HG02623 (cell line): ENCODE measurements around the gene ZNF184.

ENCODE experiments used
- ATAC-seq: cut with Tn5 transposase; IDR thresholded peaks from one replicate; pipeline ENCODE4 v1.9.1; 2021; ENCODE audit warnings: moderate library complexity; ENCODE audit not compliant: unreplicated experiment

The ZNF184 gene

GRCh38 chr6:27472617-27473400 lies at the start of gene ZNF184:
TSS of gene ZNF184 (minus strand) at chr6:27473105. CDS start at chr6:27472294, 811 bp downstream.
- peak; percentile 88 for ATAC-seq

- ATAC-seq = peak; percentile 58
Measured at GRCh38 chr6:27518881-27519795, 46.2 kb upstream of the ZNF184 start.

- ATAC-seq = no peak
Measured at GRCh38 chr6:27517928-27518787, 45.3 kb upstream of the ZNF184 start.

GRCh38 chr6:27517238-27517637 lies 44.3 kb upstream of the ZNF184 start:
- no peak for ATAC-seq

GRCh38 chr6:27514906-27515495 lies 42.1 kb upstream of the ZNF184 start:
- no peak for ATAC-seq

GRCh38 chr6:27512525-27512924 lies 39.6 kb upstream of the ZNF184 start:
- no peak for ATAC-seq

- ATAC-seq = no peak
Measured at GRCh38 chr6:27507041-27507956, 34.4 kb upstream of the ZNF184 start.

GRCh38 chr6:27505209-27506027 lies 32.5 kb upstream of the ZNF184 start:
- ATAC-seq = no peak

GRCh38 chr6:27503436-27504030 lies 30.6 kb upstream of the ZNF184 start:
- ATAC-seq = no peak

- peak; percentile 56 for ATAC-seq
Measured at GRCh38 chr6:27502508-27503435, 29.9 kb upstream of the ZNF184 start.

GRCh38 chr6:27501187-27501586 lies 28.3 kb upstream of the ZNF184 start:
- ATAC-seq = no peak

- no peak for ATAC-seq
Measured at GRCh38 chr6:27500177-27500576, 27.3 kb upstream of the ZNF184 start.

GRCh38 chr6:27495386-27496135 lies 22.7 kb upstream of the ZNF184 start:
- ATAC-seq = no peak

- no peak for ATAC-seq
Measured at GRCh38 chr6:27494987-27495385, 22.1 kb upstream of the ZNF184 start.

GRCh38 chr6:27494103-27494502 lies 21.2 kb upstream of the ZNF184 start:
- no peak for ATAC-seq

GRCh38 chr6:27492631-27493190 lies 19.8 kb upstream of the ZNF184 start:
- ATAC-seq = no peak
